HG03159 (cell line): ENCODE data around the gene DRC7.

Experiments used
- ATAC-seq: cut with Tn5 transposase; IDR thresholded peaks from one replicate; pipeline ENCODE4 v1.9.1; 2021; ENCODE audit warnings: mild to moderate bottlenecking, moderate library complexity; ENCODE audit not compliant: unreplicated experiment

The DRC7 gene

GRCh38 chr16:57676553-57677085 lies 18.0 kb upstream of the DRC7 start:
- no peak for ATAC-seq

GRCh38 chr16:57677622-57678369 lies 16.8 kb upstream of the DRC7 start:
- ATAC-seq: no peak

GRCh38 chr16:57679016-57679415 lies 15.6 kb upstream of the DRC7 start:
- no peak for ATAC-seq

- no peak for ATAC-seq
These were observed 14.7 kb upstream of the DRC7 start for GRCh38 chr16:57679767-57680482.

- no peak for ATAC-seq
These were observed 13.7 kb upstream of the DRC7 start for GRCh38 chr16:57680842-57681375.

GRCh38 chr16:57681950-57682728 lies 12.5 kb upstream of the DRC7 start:
- no peak for ATAC-seq

GRCh38 chr16:57682809-57683635 lies 11.6 kb upstream of the DRC7 start:
- ATAC-seq: no peak

- ATAC-seq: no peak
These were observed 10.7 kb upstream of the DRC7 start for GRCh38 chr16:57683636-57684545.

GRCh38 chr16:57684626-57685358 lies 9.8 kb upstream of the DRC7 start:
- ATAC-seq: no peak

- no peak for ATAC-seq
These were observed 9.0 kb upstream of the DRC7 start for GRCh38 chr16:57685633-57686032.

GRCh38 chr16:57686577-57686976 lies 8.0 kb upstream of the DRC7 start:
- ATAC-seq: no peak

GRCh38 chr16:57687363-57687929 lies 7.2 kb upstream of the DRC7 start:
- ATAC-seq: no peak

- no peak for ATAC-seq
These were observed 6.1 kb upstream of the DRC7 start for GRCh38 chr16:57688487-57688986.

GRCh38 chr16:57688987-57689761 lies 5.4 kb upstream of the DRC7 start:
- no peak for ATAC-seq

GRCh38 chr16:57689762-57690558 lies 4.6 kb upstream of the DRC7 start:
- ATAC-seq: no peak

- ATAC-seq: no peak
These were observed 3.7 kb upstream of the DRC7 start for GRCh38 chr16:57690782-57691471.
